ENCODE measurements around the gene TCIRG1.

DNA sequence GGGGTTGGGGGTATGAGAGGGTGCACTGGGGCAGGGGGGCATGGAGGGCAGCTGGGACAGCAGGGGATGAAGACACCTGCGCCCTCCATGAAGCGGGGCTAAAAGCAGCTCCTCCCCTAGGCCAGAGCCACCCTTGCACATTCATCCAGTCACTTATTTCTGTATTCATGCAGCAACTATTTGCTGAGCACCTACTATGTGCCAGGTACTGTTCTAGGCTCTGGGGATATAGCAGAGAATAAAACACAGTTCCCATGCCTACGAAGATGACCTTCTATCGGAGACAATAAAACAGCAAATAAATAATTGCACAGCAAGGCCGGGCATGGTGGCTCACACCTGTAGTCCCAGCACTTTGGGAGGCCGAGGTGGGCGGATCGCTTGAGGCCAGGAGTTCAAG lies 23.4 kb upstream of the TCIRG1 start:
- TF ChIP-seq, protein P1, sequence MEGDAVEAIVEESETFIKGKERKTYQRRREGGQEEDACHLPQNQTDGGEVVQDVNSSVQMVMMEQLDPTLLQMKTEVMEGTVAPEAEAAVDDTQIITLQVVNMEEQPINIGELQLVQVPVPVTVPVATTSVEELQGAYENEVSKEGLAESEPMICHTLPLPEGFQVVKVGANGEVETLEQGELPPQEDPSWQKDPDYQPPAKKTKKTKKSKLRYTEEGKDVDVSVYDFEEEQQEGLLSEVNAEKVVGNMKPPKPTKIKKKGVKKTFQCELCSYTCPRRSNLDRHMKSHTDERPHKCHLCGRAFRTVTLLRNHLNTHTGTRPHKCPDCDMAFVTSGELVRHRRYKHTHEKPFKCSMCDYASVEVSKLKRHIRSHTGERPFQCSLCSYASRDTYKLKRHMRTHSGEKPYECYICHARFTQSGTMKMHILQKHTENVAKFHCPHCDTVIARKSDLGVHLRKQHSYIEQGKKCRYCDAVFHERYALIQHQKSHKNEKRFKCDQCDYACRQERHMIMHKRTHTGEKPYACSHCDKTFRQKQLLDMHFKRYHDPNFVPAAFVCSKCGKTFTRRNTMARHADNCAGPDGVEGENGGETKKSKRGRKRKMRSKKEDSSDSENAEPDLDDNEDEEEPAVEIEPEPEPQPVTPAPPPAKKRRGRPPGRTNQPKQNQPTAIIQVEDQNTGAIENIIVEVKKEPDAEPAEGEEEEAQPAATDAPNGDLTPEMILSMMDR (conservative IDR thresholded peaks at IDR 0.05; ENCODE audit: low read length) = no peak
- no peak for TF ChIP-seq EZH2phosphoT487 (IDR thresholded peaks at IDR 0.05; ENCODE audit: borderline replicate concordance)
